ENCODE measurements around the gene NOL6. TPM values are rescaled to one million over a fixed set of nuclear protein-coding genes. Genes with fewer than 3 reads are reported as not detected.
"Not testable (repeated sequence)": the region's sequence is repeated elsewhere in the genome, so short reads cannot be mapped to it uniquely, and the experiment has no call there.

Gene NOL6
- total RNA-seq, 2 experiments from 2014 or later = 38.1 to 39.7 TPM

- peak; percentile 44 for DNase-seq
- ChIA-PET CTCF (no interaction called here), POLR2A (no interaction called here)
- Mint-ChIP-seq H3K36me3 (no peaks in the 10 kb centered on the region), H3K27ac (no peak overlapping the region), H3K4me1 (ENCODE audit: low read depth) (peaks cover 18% of the 10 kb centered on the region), H3K9me3 (no peaks in the 10 kb centered on the region), H3K4me3 (no peak overlapping the region), H3K27me3 (peaks cover 1% of the 10 kb centered on the region)
- intact Hi-C loops (cut with micrococcal nuclease) = no loop called here
Measured at GRCh38 chr9:33506626-33507370, 33.1 kb upstream of the NOL6 start.

GRCh38 chr9:33498387-33498786 lies 24.7 kb upstream of the NOL6 start:
- intact Hi-C loops (cut with micrococcal nuclease) = no loop called here
- CTCF ChIA-PET = no interaction called here

GRCh38 chr9:33493819-33494218 lies 20.1 kb upstream of the NOL6 start:
- CTCF ChIA-PET; H3K27ac Mint-ChIP-seq; H3K27me3 Mint-ChIP-seq; H3K36me3 Mint-ChIP-seq; intact Hi-C loops (cut with micrococcal nuclease); H3K4me1 Mint-ChIP-seq (ENCODE audit: low read depth); H3K9me3 Mint-ChIP-seq; DNase-seq; H3K4me3 Mint-ChIP-seq; POLR2A ChIA-PET: not testable (repeated sequence)

More at GRCh38 chr9:33498387-33498786, 24.7 kb upstream of the NOL6 start:
- Mint-ChIP-seq H3K4me3 (no peak overlapping the region), H3K36me3 (no peaks in the 10 kb centered on the region), H3K9me3 (no peaks in the 10 kb centered on the region), H3K4me1 (ENCODE audit: low read depth) (peaks cover 3% of the 10 kb centered on the region), H3K27ac (no peak overlapping the region), H3K27me3 (peaks cover 3% of the 10 kb centered on the region)
- DNase-seq = no peak
- POLR2A ChIA-PET = no interaction called here

GRCh38 chr9:33489066-33489465 lies 15.3 kb upstream of the NOL6 start:
- Mint-ChIP-seq H3K4me1 (ENCODE audit: low read depth) (no peaks in the 10 kb centered on the region), H3K9me3 (no peaks in the 10 kb centered on the region), H3K27me3 (peaks cover 4% of the 10 kb centered on the region), H3K4me3 (no peak overlapping the region), H3K36me3 (no peaks in the 10 kb centered on the region), H3K27ac (no peak overlapping the region)
- ChIA-PET CTCF (interaction anchor here (1.4 kb wide), 1 partner anchor 74 kb away, joined by 5 read pairs; no protein-coding TSS in a partner anchor), POLR2A (no interaction called here)
- intact Hi-C loops (cut with micrococcal nuclease) = no loop called here
- DNase-seq = no peak

GRCh38 chr9:33485312-33485711 lies 11.6 kb upstream of the NOL6 start:
- H3K9me3 Mint-ChIP-seq, CTCF ChIA-PET: not testable (repeated sequence)

GRCh38 chr9:33480976-33481375 lies 7.3 kb upstream of the NOL6 start:
- Mint-ChIP-seq H3K4me3 (no peak overlapping the region), H3K36me3 (no peaks in the 10 kb centered on the region), H3K27me3 (no peaks in the 10 kb centered on the region), H3K27ac (no peak overlapping the region), H3K9me3 (no peaks in the 10 kb centered on the region), H3K4me1 (ENCODE audit: low read depth) (no peaks in the 10 kb centered on the region)
- ChIA-PET POLR2A (interaction anchor here (0.6 kb wide), 1 partner anchor 50 kb away, joined by 3 read pairs; no protein-coding TSS in a partner anchor), CTCF (interaction anchor here (1.0 to 2.2 kb wide), 2 partner anchors 14 to 101 kb away, joined by 3 to 5 read pairs; no protein-coding TSS in a partner anchor)
- DNase-seq = no peak
- intact Hi-C loops (cut with micrococcal nuclease) = no loop called here

More at GRCh38 chr9:33485312-33485711, 11.6 kb upstream of the NOL6 start:
- H3K4me1 Mint-ChIP-seq (ENCODE audit: low read depth); H3K27ac Mint-ChIP-seq; POLR2A ChIA-PET; H3K36me3 Mint-ChIP-seq; H3K4me3 Mint-ChIP-seq; intact Hi-C loops (cut with micrococcal nuclease); H3K27me3 Mint-ChIP-seq; DNase-seq: not testable (repeated sequence)

GRCh38 chr9:33480106-33480505 lies 6.4 kb upstream of the NOL6 start:
- DNase-seq = no peak
- no peaks in the 10 kb centered on the region for H3K36me3 Mint-ChIP-seq
- ChIA-PET POLR2A (no interaction called here), CTCF (interaction anchor here (0.9 to 1.4 kb wide), 2 partner anchors 77 to 107 kb away, joined by 3 to 4 read pairs; no protein-coding TSS in a partner anchor)
- H3K27me3 Mint-ChIP-seq = no peaks in the 10 kb centered on the region
- no peak overlapping the region for H3K4me3 Mint-ChIP-seq
- H3K9me3 Mint-ChIP-seq = no peaks in the 10 kb centered on the region
- no peaks in the 10 kb centered on the region for H3K4me1 Mint-ChIP-seq (ENCODE audit: low read depth)
- intact Hi-C loops (cut with micrococcal nuclease) = no loop called here
- no peak overlapping the region for H3K27ac Mint-ChIP-seq

GRCh38 chr9:33476503-33476902 lies 2.8 kb upstream of the NOL6 start:
- intact Hi-C loops (cut with micrococcal nuclease) = no loop called here
- DNase-seq = no peak
- POLR2A ChIA-PET = no interaction called here
- Mint-ChIP-seq H3K27ac (no peak overlapping the region), H3K4me1 (ENCODE audit: low read depth) (peaks cover 21% of the 10 kb centered on the region), H3K9me3 (no peaks in the 10 kb centered on the region), H3K4me3 (no peak overlapping the region), H3K27me3 (no peaks in the 10 kb centered on the region), H3K36me3 (peaks cover 10% of the 10 kb centered on the region)
- CTCF ChIA-PET = interaction anchor here (0.9 to 20.4 kb wide), 4 partner anchors 10 to 146 kb away, joined by 3 to 386 read pairs (median 13); partner anchors contain the start of gene AQP3

GRCh38 chr9:33475357-33475756 lies 1.6 kb upstream of the NOL6 start:
- peaks cover 14% of the 10 kb centered on the region for H3K36me3 Mint-ChIP-seq
- peaks cover 24% of the 10 kb centered on the region for H3K4me1 Mint-ChIP-seq (ENCODE audit: low read depth)
- H3K27ac Mint-ChIP-seq = no peak overlapping the region
- H3K9me3 Mint-ChIP-seq = no peaks in the 10 kb centered on the region
- no peak for DNase-seq
- CTCF ChIA-PET = interaction anchor here (0.9 to 20.4 kb wide), 5 partner anchors 8 to 147 kb away, joined by 3 to 386 read pairs (median 4); partner anchors contain the start of gene AQP3
- POLR2A ChIA-PET = interaction anchor here (0.7 kb wide), 1 partner anchor 37 kb away, joined by 3 read pairs; no protein-coding TSS in a partner anchor
- intact Hi-C loops (cut with micrococcal nuclease) = loop anchor here (2.0 kb wide), 1 partner anchor 73 kb away; the partner anchor contains the start of gene AQP7
- H3K4me3 Mint-ChIP-seq = no peak overlapping the region
- no peaks in the 10 kb centered on the region for H3K27me3 Mint-ChIP-seq

- no peaks in the 10 kb centered on the region for H3K9me3 Mint-ChIP-seq
- ChIA-PET POLR2A (interaction anchor here (0.6 to 2.4 kb wide), 9 partner anchors 8 to 580 kb away, joined by 3 to 12 read pairs (median 5); partner anchors contain the start of genes AQP3 and NFX1), CTCF (interaction anchor here (0.7 to 20.4 kb wide), 12 partner anchors 9 to 186 kb away, joined by 3 to 386 read pairs (median 6); partner anchors contain the start of genes ANKRD18B, AQP3, AQP7 and NFX1)
- H3K27ac Mint-ChIP-seq = peak overlapping the region; percentile 93
- peaks cover 24% of the 10 kb centered on the region for H3K4me1 Mint-ChIP-seq (ENCODE audit: low read depth)
- intact Hi-C loops (cut with micrococcal nuclease) = loop anchor here (1.0 to 5.0 kb wide), 3 partner anchors 39 to 574 kb away; partner anchors contain the start of genes BAG1 and UBAP2
- H3K4me3 Mint-ChIP-seq = peak overlapping the region; percentile 99
- peaks cover 29% of the 10 kb centered on the region for H3K36me3 Mint-ChIP-seq
- H3K27me3 Mint-ChIP-seq = no peaks in the 10 kb centered on the region
- DNase-seq = no peak
Measured at GRCh38 chr9:33472881-33473615, 676 bp downstream of the NOL6 start.

GRCh38 chr9:33472171-33472880 lies 1.4 kb downstream of the NOL6 start:
- CTCF ChIA-PET = interaction anchor here (0.6 to 20.4 kb wide), 6 partner anchors 8 to 186 kb away, joined by 3 to 386 read pairs (median 30); partner anchors contain the start of genes AQP3 and AQP7
- Mint-ChIP-seq H3K27me3 (no peaks in the 10 kb centered on the region), H3K36me3 (peaks cover 34% of the 10 kb centered on the region), H3K4me1 (ENCODE audit: low read depth) (peaks cover 24% of the 10 kb centered on the region), H3K9me3 (no peaks in the 10 kb centered on the region), H3K4me3 (peak overlapping the region; percentile 99), H3K27ac (no peak overlapping the region)
- no peak for DNase-seq
- POLR2A ChIA-PET = interaction anchor here (0.8 to 2.4 kb wide), 3 partner anchors 8 to 13 kb away, joined by 3 to 12 read pairs (median 5); no protein-coding TSS in a partner anchor
- intact Hi-C loops (cut with micrococcal nuclease) = loop anchor here (5.0 kb wide), 2 partner anchors 40 to 575 kb away; partner anchors contain the start of gene UBAP2
